HUES64 (cell line): ENCODE measurements around the gene DHRSX. TPM values are rescaled to one million over a fixed set of nuclear protein-coding genes. Genes with fewer than 3 reads are reported as not detected.

Experiments
- H3K27ac ChIP-seq: 2 replicates; pipeline ENCODE4 v1.7.0; 2013; ENCODE audit warnings: low read depth, low read length, inconsistent platforms
- H3K27me3 ChIP-seq: 2 replicates; pipeline ENCODE4 v1.6.1; 2013; ENCODE audit warnings: mild to moderate bottlenecking, low read length; ENCODE audit not compliant: insufficient read depth
- H3K36me3 ChIP-seq: 2 replicates; pipeline ENCODE4 v1.6.1; 2013; ENCODE audit warnings: mild to moderate bottlenecking, low read length; ENCODE audit not compliant: insufficient read depth
- H3K4me1 ChIP-seq: 2 replicates; pipeline ENCODE4 v1.6.1; 2013; ENCODE audit warnings: mild to moderate bottlenecking, low read length, moderate library complexity; ENCODE audit not compliant: insufficient read depth
- H3K4me3 ChIP-seq: 2 replicates; pipeline ENCODE4 v1.5.1; 2013; ENCODE audit warnings: mild to moderate bottlenecking, low read length, moderate library complexity
- H3K9ac ChIP-seq: 2 replicates; pipeline ENCODE4 v1.6.1; 2013; ENCODE audit warnings: mild to moderate bottlenecking, low read depth, low read length
- H3K9me3 ChIP-seq: 2 replicates; pipeline ENCODE4 v1.6.1; 2013; ENCODE audit warnings: low read depth, low read length; ENCODE audit not compliant: insufficient read depth
- WGBS: fragments of 150-250, 120-280 bp; methylation state at CpG from one replicate; pipeline ENCODE4 v1.1.7; 2013; ENCODE audit warnings: missing lambda C conversion rate; 5-methylcytosine and 5-hydroxymethylcytosine counted together
- polyA plus RNA-seq, 2 experiments: library from polyadenylated mRNA; stranded (reverse); fragments of 50-300 nt; gene quantifications; one replicate each; pipeline ENCODE4 v1.2.3, GENCODE V29; 2013

Gene DHRSX
- 25.8 TPM for polyA plus RNA-seq (2013, experiment 1 of 2)
- 37.3 TPM for polyA plus RNA-seq (2013, experiment 2 of 2)

DNA sequence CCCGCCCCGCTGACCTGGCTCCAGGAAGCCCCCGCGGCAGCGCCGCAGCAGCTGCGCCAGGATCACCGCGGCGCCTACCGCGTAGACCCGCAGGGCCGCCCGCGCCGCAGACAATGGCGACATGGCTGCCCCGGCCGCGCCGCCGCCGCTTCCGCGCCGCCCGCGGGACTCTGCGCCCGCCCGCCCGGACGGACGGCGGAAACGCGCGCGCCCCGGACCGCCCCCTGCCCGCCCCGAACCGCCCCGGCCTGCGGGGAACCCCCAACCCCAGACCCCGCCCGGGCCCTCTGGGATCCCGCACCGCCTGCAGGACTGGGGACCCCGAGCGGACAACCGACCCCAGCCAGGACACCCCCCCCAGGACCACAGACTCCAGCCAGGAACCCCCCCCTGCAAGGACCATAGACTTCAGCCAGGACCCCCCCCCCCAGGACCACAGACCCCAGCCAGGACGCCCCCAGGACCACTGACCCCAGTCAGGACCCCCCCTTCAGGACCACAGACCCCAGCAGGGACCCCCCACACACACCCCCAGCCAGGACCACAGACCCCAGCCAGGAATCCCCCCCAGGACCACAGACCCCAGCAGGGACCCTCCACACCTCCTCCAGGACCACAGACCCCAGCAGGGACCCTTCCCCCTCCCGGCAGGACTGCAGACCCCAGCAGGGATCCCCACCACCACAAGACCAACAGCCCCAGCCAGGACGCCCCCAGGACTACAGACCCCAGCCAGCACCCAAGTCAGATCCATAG lies at the start of gene DHRSX, which contains the start of gene ZBED1:
Gene DHRSX, minus strand, starts transcription at position 174 of the 756 bp plus-strand sequence. Its CDS starts 51 bp downstream, at position 123.
Gene ZBED1, minus strand, starts transcription at position 174 of the 756 bp plus-strand sequence. CDS start 10,257 bp downstream, outside the sequence.
- WGBS = 4% methylated on average over 56 of the region's 57 CpGs
- Histone ChIP-seq H3K4me1 (peaks cover 21% of the 10 kb centered on the region), H3K27ac (peak within 1 kb of the TSS; percentile 82), H3K4me3 (peak within 1 kb of the TSS; percentile 92), H3K9ac (peak within 1 kb of the TSS; percentile 88), H3K9me3 (no peaks in the 10 kb centered on the region), H3K27me3 (no peaks in the 10 kb centered on the region), H3K36me3 (peaks cover 17% of the 10 kb centered on the region)

GRCh38 chrX:2549876-2550275 lies 49.1 kb upstream of the DHRSX start:
- WGBS = 75% methylated on average over 7 of the region's 7 CpGs
- Histone ChIP-seq H3K9ac (no peak overlapping the region), H3K27ac (peak overlapping the region; percentile 82; the same call in 1 of the 2 replicates), H3K4me1 (peaks cover 17% of the 10 kb centered on the region), H3K36me3 (no peaks in the 10 kb centered on the region), H3K27me3 (no peaks in the 10 kb centered on the region), H3K9me3 (peaks cover 22% of the 10 kb centered on the region), H3K4me3 (no peak overlapping the region)

GRCh38 chrX:2548711-2549423 lies 48.1 kb upstream of the DHRSX start:
- Histone ChIP-seq H3K27ac (peak overlapping the region; percentile 97; the same call in 1 of the 2 replicates), H3K9ac (peak overlapping the region; percentile 12), H3K36me3 (no peaks in the 10 kb centered on the region), H3K4me3 (no peak overlapping the region), H3K4me1 (peaks cover 17% of the 10 kb centered on the region), H3K27me3 (no peaks in the 10 kb centered on the region), H3K9me3 (peaks cover 21% of the 10 kb centered on the region)
- WGBS = 38% methylated on average over 11 of the region's 11 CpGs

GRCh38 chrX:2547736-2548135 lies 47.0 kb upstream of the DHRSX start:
- H3K27me3 ChIP-seq = no peaks in the 10 kb centered on the region
- H3K36me3 ChIP-seq = no peaks in the 10 kb centered on the region
- no peak overlapping the region for H3K4me3 ChIP-seq
- H3K27ac ChIP-seq = peak overlapping the region; percentile 97; the same call in 1 of the 2 replicates
- H3K9me3 ChIP-seq = peaks cover 21% of the 10 kb centered on the region
- no peak overlapping the region for H3K9ac ChIP-seq
- H3K4me1 ChIP-seq = peaks cover 17% of the 10 kb centered on the region
- 96% methylated on average over 4 of the region's 4 CpGs for WGBS

GRCh38 chrX:2546496-2546895 lies 45.7 kb upstream of the DHRSX start:
- peaks cover 21% of the 10 kb centered on the region for H3K9me3 ChIP-seq
- H3K4me1 ChIP-seq = peaks cover 17% of the 10 kb centered on the region
- no peaks in the 10 kb centered on the region for H3K27me3 ChIP-seq
- no peak overlapping the region for H3K9ac ChIP-seq
- no peak overlapping the region for H3K4me3 ChIP-seq
- no peak overlapping the region for H3K27ac ChIP-seq
- no peaks in the 10 kb centered on the region for H3K36me3 ChIP-seq
- 93% methylated on average over 1 of the region's 1 CpG for WGBS

DNA sequence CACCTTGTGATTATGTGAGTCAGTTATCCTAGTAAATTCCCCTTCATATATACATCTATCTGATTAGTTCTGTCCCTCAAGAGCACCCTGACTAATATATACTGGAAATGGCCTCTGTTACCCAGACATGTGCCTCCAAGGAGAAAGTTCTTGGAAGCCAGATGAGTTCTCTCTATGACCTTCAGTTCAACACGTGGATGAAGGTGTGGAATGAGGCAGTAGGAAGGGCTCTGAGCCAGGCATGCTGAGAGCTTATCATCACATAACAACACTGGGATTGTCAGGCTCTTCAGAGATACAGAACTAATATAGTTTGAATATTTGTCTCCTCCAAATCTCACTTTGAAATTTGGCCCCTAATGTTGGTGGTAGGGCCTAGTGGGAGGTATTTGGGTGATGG lies 44.4 kb upstream of the DHRSX start:
- 100% methylated on average over 1 of the region's 1 CpG for WGBS
- no peaks in the 10 kb centered on the region for H3K36me3 ChIP-seq
- no peak overlapping the region for H3K27ac ChIP-seq
- H3K4me1 ChIP-seq = peaks cover 14% of the 10 kb centered on the region
- no peak overlapping the region for H3K9ac ChIP-seq
- H3K27me3 ChIP-seq = no peaks in the 10 kb centered on the region
- no peak overlapping the region for H3K4me3 ChIP-seq
- H3K9me3 ChIP-seq = peaks cover 21% of the 10 kb centered on the region

- Histone ChIP-seq H3K27me3 (no peaks in the 10 kb centered on the region), H3K27ac (no peak overlapping the region), H3K36me3 (no peaks in the 10 kb centered on the region), H3K9me3 (peaks cover 21% of the 10 kb centered on the region), H3K4me1 (no peaks in the 10 kb centered on the region), H3K9ac (no peak overlapping the region), H3K4me3 (no peak overlapping the region)
- 91% methylated on average over 5 of the region's 7 CpGs for WGBS
Measured at GRCh38 chrX:2542826-2543521, 42.2 kb upstream of the DHRSX start.

- peaks cover 4% of the 10 kb centered on the region; the same call in 1 of the 2 replicates for H3K4me1 ChIP-seq
- no peak overlapping the region for H3K4me3 ChIP-seq
- H3K27me3 ChIP-seq = no peaks in the 10 kb centered on the region
- H3K9me3 ChIP-seq = peaks cover 16% of the 10 kb centered on the region
- H3K27ac ChIP-seq = no peak overlapping the region
- no peak overlapping the region for H3K9ac ChIP-seq
- H3K36me3 ChIP-seq = no peaks in the 10 kb centered on the region
- WGBS = 92% methylated on average over 8 of the region's 8 CpGs
Measured at GRCh38 chrX:2541603-2542002, 40.8 kb upstream of the DHRSX start.

GRCh38 chrX:2540426-2540947 lies 39.7 kb upstream of the DHRSX start:
- Histone ChIP-seq H3K27me3 (no peaks in the 10 kb centered on the region), H3K36me3 (no peaks in the 10 kb centered on the region), H3K4me3 (no peak overlapping the region), H3K9ac (no peak overlapping the region), H3K27ac (no peak overlapping the region), H3K9me3 (peaks cover 6% of the 10 kb centered on the region; the same call in 1 of the 2 replicates), H3K4me1 (peaks cover 4% of the 10 kb centered on the region; the same call in 1 of the 2 replicates)
- WGBS = 95% methylated on average over 12 of the region's 12 CpGs

DNA sequence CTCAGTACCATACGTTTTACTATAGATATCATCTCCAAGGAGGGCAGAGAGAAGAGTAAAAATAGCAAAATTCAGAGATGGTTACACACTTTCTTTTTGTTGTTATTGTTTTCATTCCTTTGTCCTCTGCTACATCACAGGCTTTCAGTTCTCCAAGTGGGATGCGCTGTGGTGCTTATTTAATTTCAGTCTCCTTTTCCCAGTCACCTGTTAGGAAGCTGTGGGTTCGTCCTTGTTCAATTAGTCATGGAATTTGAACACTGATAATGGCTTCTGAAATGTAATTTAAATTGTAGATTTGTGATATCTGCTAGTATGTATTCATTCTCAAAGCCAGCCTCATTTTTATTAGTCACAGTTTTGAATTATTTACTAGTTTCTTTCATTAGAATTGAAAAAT lies 38.8 kb upstream of the DHRSX start:
- WGBS = 94% methylated on average over 2 of the region's 3 CpGs
- Histone ChIP-seq H3K27me3 (no peaks in the 10 kb centered on the region), H3K27ac (no peak overlapping the region), H3K9ac (no peak overlapping the region), H3K4me1 (peaks cover 4% of the 10 kb centered on the region; the same call in 1 of the 2 replicates), H3K9me3 (no peaks in the 10 kb centered on the region), H3K36me3 (no peaks in the 10 kb centered on the region), H3K4me3 (no peak overlapping the region)
